K562 (cell line): ENCODE results near the gene CACNA2D2. TPM values are rescaled to one million over a fixed set of nuclear protein-coding genes. Genes with fewer than 3 reads are reported as not detected.

Experiments used
- ATAC-seq: fragments of 200-7000 bp; cut with Tn5 transposase; 3 replicates; pipeline ENCODE4 v1.9.1; 2020; ENCODE audit warnings: moderate library complexity
- BruUV-seq: library from RNA; stranded (reverse); fragments of 400-500 nt; replicated peaks from 2 replicates; lab custom pipeline; 2021; lab: Mats Ljungman, UMichigan
- CTCF ChIA-PET: fragments of 300-600 bp; formaldehyde crosslinking; extraction: SDS; loops from one replicate; lab custom pipeline; 2021; ENCODE audit warnings: low intra/inter-chr PET ratio; lab: Yijun Ruan, JAX
- POLR2A ChIA-PET: fragments of 300-600, 350-650 bp; sonication (Branson Sonifier 250); formaldehyde crosslinking; extraction: SDS; loops from one replicate; lab custom pipeline; 2021; ENCODE audit warnings: antibody characterized with exemption, inconsistent platforms; lab: Yijun Ruan, JAX
- DNase-seq, 4 experiments: peaks; one replicate each; pipeline versions ENCODE4 v3.0.0 to v3.0.0-alpha.2; 2011 to 2018; ENCODE audit warnings: low spot score in 3 of 4, mixed read lengths in 3 of 4; ENCODE audit errors: extremely low read depth in 1 of 4
- FAIRE-seq: peaks from 2 replicates; lab custom pipeline; 2011; peaks lifted over from hg19 to GRCh38; lab: Jason Lieb, UNC
- H2AFZ ChIP-seq: 2 replicates; pipeline ENCODE4 v1.6.0; 2011; ENCODE audit warnings: low read depth, low read length, control low read depth, inconsistent platforms
- H3K27ac ChIP-seq: fragments of 200-600 bp; 3 replicates; pipeline ENCODE4 v1.8.0; 2011; ENCODE audit warnings: low read depth, mild to moderate bottlenecking, control low read depth, inconsistent platforms, low read length, moderate library complexity, mixed read lengths; ENCODE audit errors: extremely low read depth
- H3K27me3 ChIP-seq, 2 experiments: fragments of 300-600 bp in 1 of 2; 2 replicates in 1 of 2; 3 replicates in 1 of 2; pipeline versions ENCODE4 v1.6.0 to v1.8.0; 2011; ENCODE audit warnings: inconsistent platforms in 2 of 2, low read length in 2 of 2, mild to moderate bottlenecking in 1 of 2, mixed read lengths in 1 of 2, moderate library complexity in 1 of 2; ENCODE audit not compliant: control insufficient read depth in 2 of 2, insufficient read depth in 2 of 2
- H3K36me3 ChIP-seq: fragments of 300-600 bp; 3 replicates; pipeline ENCODE4 v1.8.0; 2011; ENCODE audit warnings: mild to moderate bottlenecking, low read length, inconsistent platforms; ENCODE audit not compliant: control insufficient read depth, insufficient read depth
- H3K4me1 ChIP-seq, 2 experiments: fragments of 200-600 bp in 1 of 2; replicated peaks in 1 of 2; 2 replicates in 1 of 2; 3 replicates in 1 of 2; pipeline versions ENCODE4 v1.5.1 to v1.8.0; 2011; ENCODE audit warnings: inconsistent platforms in 2 of 2, low read length in 2 of 2, mild to moderate bottlenecking in 1 of 2, mixed read lengths in 1 of 2, moderate library complexity in 1 of 2; ENCODE audit not compliant: control insufficient read depth in 2 of 2, insufficient read depth in 2 of 2
- H3K4me2 ChIP-seq: 2 replicates; pipeline ENCODE4 v1.6.1; 2011; ENCODE audit warnings: low read length, control low read depth, inconsistent platforms, mixed read lengths; ENCODE audit not compliant: insufficient read depth
- H3K4me3 ChIP-seq: fragments of 200-600 bp; sonication (generic), shearing (Covaris generic); 2 replicates; pipeline ENCODE4 v1.5.1; 2016; ENCODE audit warnings: control low read depth, inconsistent platforms
- H3K79me2 ChIP-seq: fragments of 200-600 bp; 3 replicates; pipeline ENCODE4 v1.8.0; 2011; ENCODE audit warnings: low read length, inconsistent platforms; ENCODE audit not compliant: control insufficient read depth, insufficient read depth
- H3K9ac ChIP-seq, 2 experiments: 2 replicates each; pipeline versions ENCODE4 v1.6.0 to v1.6.1; 2011; ENCODE audit warnings: low read depth in 2 of 2, low read length in 2 of 2, control low read depth in 1 of 2, inconsistent platforms in 1 of 2, mild to moderate bottlenecking in 1 of 2, mixed read lengths in 1 of 2; ENCODE audit not compliant: insufficient read depth in 1 of 2
- H3K9me1 ChIP-seq: one replicate; pipeline ENCODE4 v1.6.0; 2011; ENCODE audit warnings: inconsistent platforms, mild to moderate bottlenecking, low read length, moderate library complexity; ENCODE audit not compliant: control insufficient read depth, insufficient read depth
- H3K9me3 ChIP-seq: replicated peaks from 2 replicates; pipeline ENCODE4 v1.5.1; 2011; ENCODE audit warnings: low read depth, low read length, inconsistent platforms; ENCODE audit not compliant: control insufficient read depth, insufficient read depth
- H4K20me1 ChIP-seq: replicated peaks from 2 replicates; pipeline ENCODE4 v1.6.1; 2011; ENCODE audit warnings: low read length, inconsistent platforms, mixed read lengths; ENCODE audit not compliant: control insufficient read depth, insufficient read depth
- BRD9 ChIP-seq: fragments of 450-650 bp; IDR thresholded peaks from 2 replicates; pipeline ENCODE4 v1.6.1; 2018; ENCODE audit warnings: low read depth; ENCODE audit not compliant: partially characterized antibody
- CAMTA2 ChIP-seq: fragments of 250-450 bp; sonication (Bioruptor Pico); conservative IDR thresholded peaks from 2 replicates; pipeline ENCODE4 v1.5.1; 2022
- CEBPG ChIP-seq, 3 experiments: fragments of 200-800 bp in 1 of 3; sonication (Bioruptor generic) in 1 of 3; sonication (generic) in 1 of 3; formaldehyde crosslinking in 1 of 3; IDR thresholded peaks in 2 of 3; conservative IDR thresholded peaks in 1 of 3; 2 replicates each; pipeline versions ENCODE4 v1.6.1 to v1.8.0; 2016 to 2022; ENCODE audit warnings: missing compliant biosample characterization in 2 of 3, missing genetic modification characterization in 2 of 3, mild to moderate bottlenecking in 1 of 3, missing genetic modification reagents in 1 of 3
- IRF9 ChIP-seq: fragments of 450-650 bp; IDR thresholded peaks from 2 replicates; pipeline ENCODE4 v1.6.1; 2016; ENCODE audit warnings: missing biosample characterization, missing genetic modification characterization
- NEUROD1 ChIP-seq: fragments of 150-350 bp; IDR thresholded peaks from 2 replicates; pipeline ENCODE4 v1.6.1; 2014; ENCODE audit warnings: borderline replicate concordance, low read length, low read depth; ENCODE audit not compliant: partially characterized antibody
- NR3C1 ChIP-seq: sonication (generic); formaldehyde crosslinking; IDR thresholded peaks from 2 replicates; pipeline ENCODE4 v1.8.1; 2022; ENCODE audit warnings: missing genetic modification reagents
- PHF21A ChIP-seq: fragments of 450-650 bp; IDR thresholded peaks from 2 replicates; pipeline ENCODE4 v1.6.1; 2017; ENCODE audit warnings: low read depth, borderline replicate concordance
- RAD21 ChIP-seq, 2 experiments: fragments of 250-450 bp in 1 of 2; fragments of 450-650 bp in 1 of 2; sonication (Bioruptor Pico) in 1 of 2; formaldehyde crosslinking in 1 of 2; IDR thresholded peaks in 1 of 2; conservative IDR thresholded peaks in 1 of 2; 2 replicates each; pipeline versions ENCODE4 v1.4.0 to v1.8.0; 2020 to 2022; ENCODE audit warnings: mild to moderate bottlenecking in 2 of 2, moderate library complexity in 1 of 2
- SAFB ChIP-seq: fragments of 200-400 bp; formaldehyde crosslinking; IDR thresholded peaks from 2 replicates; pipeline ENCODE4 v1.6.1; 2017; ENCODE audit warnings: low read depth, low read length, borderline replicate concordance
- SMARCB1 ChIP-seq: IDR thresholded peaks from 2 replicates; pipeline ENCODE4 v1.6.1; 2011; ENCODE audit warnings: improper control_type of control experiment, low read depth; ENCODE audit not compliant: insufficient read length
- THRB ChIP-seq: fragments of 450-650 bp; formaldehyde crosslinking; conservative IDR thresholded peaks from 2 replicates; pipeline ENCODE4 v1.4.0; 2022; ENCODE audit warnings: mild to moderate bottlenecking, missing genetic modification characterization
- ZKSCAN3 ChIP-seq: fragments of 250-450 bp; sonication (Bioruptor Pico); IDR thresholded peaks from 2 replicates; pipeline ENCODE4 v1.4.0; 2020
- ZNF12 ChIP-seq: sonication (generic); formaldehyde crosslinking; IDR thresholded peaks from 2 replicates; pipeline ENCODE4 v1.4.0; 2020; ENCODE audit warnings: mild to moderate bottlenecking, missing genetic modification reagents
- ZNF140 ChIP-seq: fragments of 250-450 bp; sonication (Bioruptor Pico); IDR thresholded peaks from 2 replicates; pipeline ENCODE4 v1.8.0; 2021; ENCODE audit warnings: moderate library complexity, mild to moderate bottlenecking, inconsistent platforms
- ZNF408 ChIP-seq: fragments of 250-450 bp; sonication (Bioruptor Pico); IDR thresholded peaks from 2 replicates; pipeline ENCODE4 v1.4.0; 2020; ENCODE audit warnings: low read depth, mild to moderate bottlenecking, moderate library complexity
- ZNF57 ChIP-seq: fragments of 450-650 bp; formaldehyde crosslinking; IDR thresholded peaks from 2 replicates; pipeline ENCODE4 v1.4.0; 2020; ENCODE audit warnings: mild to moderate bottlenecking, moderate library complexity
- ZNF785 ChIP-seq: fragments of 250-450 bp; sonication (Bioruptor Pico); IDR thresholded peaks from 2 replicates; pipeline ENCODE4 v1.4.0; 2020; ENCODE audit warnings: mild to moderate bottlenecking
- WGBS: fragments of 100-300 bp; shearing (Covaris generic); methylation state at CpG from one replicate; pipeline ENCODE4 v1.1.6; 2016; ENCODE audit warnings: low coverage, mixed read lengths; ENCODE audit not compliant: insufficient coverage; ENCODE audit errors: missing lambda C conversion rate; 5-methylcytosine and 5-hydroxymethylcytosine counted together
- in situ Hi-C: fragments of 300-500 bp; cut with MboI; formaldehyde crosslinking; loops from 4 replicates; pipeline ENCODE4 v1.15.0; 2018; ENCODE audit warnings: inconsistent platforms, mixed read lengths
- intact Hi-C: fragments of 100-400 bp; cut with micrococcal nuclease; formaldehyde crosslinking; loops from 2 replicates; pipeline ENCODE4 v1.14.2; 2022
- polyA plus RNA-seq, 8 experiments: library from polyadenylated mRNA; depleted of rRNA in 4 of 8; stranded (reverse) in 5 of 8; unstranded in 3 of 8; fragments of >200 nt; fragmentation: Nextera tagmentation in 2 of 8; fragmentation: Illumina TruSeq in 1 of 8; extraction: Ambion mirVana in 2 of 8; extraction: Trizol in 1 of 8; gene quantifications; 2 replicates each; pipeline versions ENCODE4 v1.2.1 to v1.2.3, GENCODE V29; 2011 to 2014; ENCODE audit warnings: inconsistent platforms in 1 of 8, missing spikeins in 1 of 8
- total RNA-seq, 7 experiments: library from RNA; depleted of rRNA in 6 of 7; stranded (reverse); fragments of >200 nt in 6 of 7; fragmentation: Illumina TruSeq in 2 of 7; extraction: Trizol in 2 of 7; gene quantifications; 2 replicates each; pipeline versions ENCODE4 v1.2.1 to v1.2.3, GENCODE V29; 2011 to 2021; ENCODE audit warnings: low replicate concordance in 1 of 7

The CACNA2D2 gene
- total and polyA plus RNA-seq, 9 of the 15 experiments (the other 6 are each of a cell fraction or from before 2014, with no cell fraction given): 0.11 to 0.58 (median 0.36) TPM; not detected in 2

GRCh38 chr3:50414616-50415015, 88.8 kb downstream of the CACNA2D2 start:
- H3K4me3 ChIP-seq: no peak overlapping the region
- H3K27ac ChIP-seq: no peak overlapping the region
- intact Hi-C loops: no loop called here
- in situ Hi-C loops: no loop called here
- POLR2A ChIA-PET: no interaction called here
- CTCF ChIA-PET: no interaction called here
- H3K9ac ChIP-seq: no peak overlapping the region
- WGBS: 25% methylated on average over 13 of the region's 14 CpGs
- BruUV-seq: no TSS peak
- H3K79me2 ChIP-seq: no peaks in the 10 kb centered on the region
- H3K4me2 ChIP-seq: no peak overlapping the region
- DNase-seq (no peak), FAIRE-seq (no peak), ATAC-seq (no peak)
- no peak overlapping the region for H2AFZ ChIP-seq
- H3K9me1 ChIP-seq: no peaks in the 10 kb centered on the region
- no peaks in the 10 kb centered on the region for H3K9me3 ChIP-seq
- H3K36me3 ChIP-seq: no peaks in the 10 kb centered on the region
- no peaks in the 10 kb centered on the region for H4K20me1 ChIP-seq
- peaks cover 0 to 4% of the 10 kb centered on the region in 2 experiments; a peak in 3 of 5 replicates for H3K4me1 ChIP-seq
- H3K27me3 ChIP-seq: peaks cover 0 to 17% of the 10 kb centered on the region in 2 experiments; a peak in 2 of 5 replicates
- TF ChIP-seq ZNF57: no peak
- TF ChIP-seq SMARCB1: no peak
- no peak for TF ChIP-seq PHF21A
- no peak for TF ChIP-seq ZNF785 (CRISPR knock-in tag)
- TF ChIP-seq ZNF140 (CRISPR knock-in tag): no peak
- TF ChIP-seq CEBPG (CRISPR knock-in tag; IDR thresholded peaks at IDR 0.05): no peak
- TF ChIP-seq CEBPG (tag; conservative IDR thresholded peaks at IDR 0.05 in 1 of 2, IDR thresholded peaks at IDR 0.05 in 1 of 2): no peak
- TF ChIP-seq ZNF12 (CRISPR knock-in tag): no peak
- no peak for TF ChIP-seq IRF9
- TF ChIP-seq CAMTA2: no peak
- TF ChIP-seq BRD9: no peak
- TF ChIP-seq NEUROD1: no peak
- TF ChIP-seq NR3C1 (CRISPR knock-in tag): no peak
- TF ChIP-seq RAD21 (CRISPR knock-in tag; conservative IDR thresholded peaks at IDR 0.05 in 1 of 2, IDR thresholded peaks at IDR 0.05 in 1 of 2): no peak
- TF ChIP-seq SAFB: no peak
- no peak for TF ChIP-seq ZNF408 (CRISPR knock-in tag)
- no peak for TF ChIP-seq THRB
- no peak for TF ChIP-seq ZKSCAN3 (CRISPR knock-in tag)
